ENCODE results near the gene IL18RAP.

The IL18RAP gene

GRCh38 chr2:102473631-102474030, 50.7 kb downstream of the IL18RAP start:
- no peak for TF ChIP-seq CTCF (IDR thresholded peaks at IDR 0.05; ENCODE audit: insufficient read depth, low read length, missing control alignments)
- ChIA-PET POLR2A (no interaction called here), CTCF (interaction anchor here (0.6 to 8.1 kb wide), 37 partner anchors 10 to 333 kb away, joined by 3 to 194 read pairs (median 4); no protein-coding TSS in a partner anchor)
- DNase-seq (ENCODE audit: low read depth, low spot score) = no peak
- H3K4me3 ChIP-seq (ENCODE audit: low read depth, low read length) = no peak overlapping the region

DNA sequence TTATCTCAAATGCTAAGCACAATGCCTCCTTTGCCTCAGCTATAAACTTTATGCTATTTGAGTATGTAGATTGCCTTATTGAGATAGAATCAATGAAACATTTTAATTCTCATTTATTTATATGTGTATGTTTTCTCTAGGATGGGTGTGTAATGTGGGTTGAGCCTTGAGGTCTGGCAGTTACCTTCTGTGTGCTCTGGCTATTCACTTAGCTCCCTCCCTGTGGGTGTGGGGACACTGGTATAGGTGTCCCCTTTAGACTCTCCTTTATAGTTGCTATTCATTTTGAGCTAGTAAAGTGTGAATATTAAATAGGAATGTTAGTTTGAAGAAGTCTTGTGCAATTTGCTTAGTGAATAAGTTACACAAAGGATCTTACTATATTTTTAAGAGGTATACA, 51.8 kb downstream of the IL18RAP start:
- CTCF ChIA-PET = interaction anchor here (0.9 to 8.1 kb wide), 6 partner anchors 9 to 229 kb away, joined by 3 to 194 read pairs (median 22); no protein-coding TSS in a partner anchor
- no peak for DNase-seq (ENCODE audit: low read depth, low spot score)
- H3K4me3 ChIP-seq (ENCODE audit: low read depth, low read length) = no peak overlapping the region
- TF ChIP-seq CTCF (IDR thresholded peaks at IDR 0.05; ENCODE audit: insufficient read depth, low read length, missing control alignments) = no peak
- POLR2A ChIA-PET = no interaction called here

- ChIA-PET CTCF (interaction anchor here (1.0 to 1.5 kb wide), 3 partner anchors 118 to 224 kb away, joined by 3 to 4 read pairs (median 3); no protein-coding TSS in a partner anchor), POLR2A (no interaction called here)
- no peak for DNase-seq (ENCODE audit: low read depth, low spot score)
- H3K4me3 ChIP-seq (ENCODE audit: low read depth, low read length) = no peak overlapping the region
- TF ChIP-seq CTCF (IDR thresholded peaks at IDR 0.05; ENCODE audit: insufficient read depth, low read length, missing control alignments) = no peak
These were observed 55.9 kb downstream of the IL18RAP start for GRCh38 chr2:102478686-102479470.

DNA sequence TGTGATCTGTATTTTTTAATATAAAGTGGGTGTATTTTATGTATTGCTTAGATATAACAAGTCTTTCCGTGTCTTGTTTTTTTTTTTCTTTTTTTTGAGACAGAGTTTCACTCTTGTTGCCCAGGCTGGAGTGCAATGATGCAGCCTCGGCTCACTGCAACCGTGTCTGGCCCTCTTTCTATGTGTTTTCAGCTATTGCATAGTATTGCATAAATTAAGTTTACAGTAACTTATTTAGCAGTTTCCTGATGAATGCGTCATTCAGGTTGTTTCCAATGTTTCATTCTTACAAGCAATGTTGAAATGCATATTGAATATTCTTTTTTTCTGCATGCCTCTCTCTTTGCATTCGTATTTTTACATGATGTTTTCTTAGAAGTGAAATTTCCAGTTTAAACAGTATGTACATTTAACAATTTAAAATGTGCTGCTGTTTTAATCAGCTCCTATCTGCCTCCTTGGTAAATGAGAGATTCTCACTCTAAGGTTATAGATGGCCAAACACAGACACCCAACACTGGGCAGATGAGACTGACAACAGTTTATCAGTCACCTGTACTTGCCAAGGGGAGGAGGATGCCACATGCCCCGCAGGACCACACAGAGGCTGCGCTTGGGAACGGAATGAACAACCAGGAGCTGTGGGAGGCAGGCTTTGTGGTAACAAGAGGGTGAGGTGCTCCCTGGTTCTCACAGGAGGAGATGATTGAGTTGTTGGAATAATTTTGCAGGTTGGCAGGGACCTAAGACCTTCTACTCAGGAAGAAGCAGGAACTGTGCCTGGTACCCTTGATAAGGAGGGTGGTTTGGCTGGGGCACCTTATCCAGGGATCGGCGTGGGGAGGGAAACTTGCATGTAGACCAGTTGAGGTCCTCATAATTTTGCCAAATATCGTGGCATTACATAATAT, 57.6 kb downstream of the IL18RAP start:
- no peak overlapping the region for H3K4me3 ChIP-seq (ENCODE audit: low read depth, low read length)
- ChIA-PET POLR2A (interaction anchor here (0.7 kb wide), 1 partner anchor 1133 kb away, joined by 3 read pairs; no protein-coding TSS in a partner anchor), CTCF (interaction anchor here (1.8 kb wide), 1 partner anchor 9 kb away, joined by 6 read pairs; no protein-coding TSS in a partner anchor)
- no peak for TF ChIP-seq CTCF (IDR thresholded peaks at IDR 0.05; ENCODE audit: insufficient read depth, low read length, missing control alignments)
- no peak for DNase-seq (ENCODE audit: low read depth, low spot score)

GRCh38 chr2:102481931-102482330, 59.0 kb downstream of the IL18RAP start:
- POLR2A ChIA-PET = no interaction called here

More at GRCh38 chr2:102481931-102482330, 59.0 kb downstream of the IL18RAP start:
- CTCF ChIA-PET = interaction anchor here (3.3 kb wide), 1 partner anchor 9 kb away, joined by 40 read pairs; the partner anchor contains the start of gene SLC9A4
- no peak overlapping the region for H3K4me3 ChIP-seq (ENCODE audit: low read depth, low read length)
- DNase-seq (ENCODE audit: low read depth, low spot score) = no peak
- TF ChIP-seq CTCF (IDR thresholded peaks at IDR 0.05; ENCODE audit: insufficient read depth, low read length, missing control alignments) = no peak
